ENCODE results near the gene MRPS7. TPM values are rescaled to one million over a fixed set of nuclear protein-coding genes. Genes with fewer than 3 reads are reported as not detected.

MRPS7 gene
- total and polyA plus RNA-seq, 9 of the 15 experiments (the other 6 are each of a cell fraction or from before 2014, with no cell fraction given): 107 to 244 (median 132) TPM

DNA sequence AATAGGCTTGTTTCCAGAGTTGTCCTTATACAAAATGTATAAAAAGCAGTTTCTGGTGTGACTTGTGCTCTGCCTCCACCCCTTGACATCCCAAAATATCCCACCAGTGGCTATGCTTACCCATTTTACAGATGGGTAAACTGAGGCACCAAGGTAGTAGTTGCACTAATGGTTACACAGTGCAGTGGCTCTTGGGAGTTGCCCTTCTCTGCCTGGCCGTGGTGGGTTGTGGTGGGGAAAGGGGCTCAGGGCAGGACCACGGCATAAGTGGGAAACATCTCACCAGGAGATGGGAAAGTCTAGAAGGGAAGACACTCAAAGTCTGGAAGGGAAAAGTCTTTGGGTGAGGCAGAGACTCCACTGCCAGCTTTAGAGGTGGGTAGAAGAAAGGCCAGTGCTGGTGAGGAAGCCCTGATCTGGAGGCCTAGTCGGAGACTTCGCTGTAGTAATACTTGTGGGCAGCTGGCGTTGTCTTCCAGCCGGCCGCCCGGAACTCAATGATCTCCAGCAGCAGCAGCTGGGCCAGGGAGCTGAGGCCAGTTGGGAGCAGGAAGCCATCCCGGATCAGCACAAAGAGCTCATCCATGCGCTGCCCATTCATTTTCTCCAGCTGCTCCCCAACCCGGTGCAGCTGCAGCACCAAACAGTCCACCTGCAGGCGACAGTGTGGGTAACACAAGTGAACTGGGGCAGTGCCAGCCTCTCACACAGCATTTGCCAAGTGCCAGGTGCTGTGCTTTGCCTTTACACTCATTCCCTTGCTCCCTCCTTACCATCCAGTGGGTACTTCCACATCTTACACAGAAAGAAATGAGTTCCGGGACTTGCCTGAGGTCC lies 4.9 kb downstream of the MRPS7 start:
- no peak for FAIRE-seq
- no peak overlapping the region for H3K4me3 ChIP-seq
- H3K27me3 ChIP-seq (ENCODE audit: control insufficient read depth in 2 of 2, insufficient read depth in 2 of 2, low read length in 2 of 2): no peaks in the 10 kb centered on the region
- POLR2A ChIA-PET: interaction anchor here (0.6 to 3.2 kb wide), 10 partner anchors 8 to 273 kb away, joined by 3 to 23 read pairs (median 4); partner anchors contain the start of genes GRB2 and SLC25A19
- H3K79me2 ChIP-seq (ENCODE audit: control insufficient read depth, insufficient read depth, low read length): peaks cover 38% of the 10 kb centered on the region
- peaks cover 23 to 44% of the 10 kb centered on the region in 2 experiments; a peak in 4 of 5 replicates for H3K4me1 ChIP-seq (replicated peaks in 1 of 2; ENCODE audit: control insufficient read depth in 2 of 2, insufficient read depth in 2 of 2, low read length in 2 of 2)
- in situ Hi-C loops (cut with MboI) (loop anchor here (10.0 kb wide), 1 partner anchor 148 kb away; no protein-coding TSS in a partner anchor), intact Hi-C loops (cut with micrococcal nuclease) (no loop called here)
- no peaks in the 10 kb centered on the region for H3K9me1 ChIP-seq (ENCODE audit: control insufficient read depth, insufficient read depth, low read length)
- no TSS peak for BruUV-seq (replicated peaks)
- ATAC-seq: no peak
- no peaks in the 10 kb centered on the region for H3K9me3 ChIP-seq (replicated peaks; ENCODE audit: control insufficient read depth, insufficient read depth, low read depth, low read length)
- CTCF ChIA-PET (ENCODE audit: low intra/inter-chr PET ratio): interaction anchor here (0.8 kb wide), 1 partner anchor 147 kb away, joined by 3 read pairs; no protein-coding TSS in a partner anchor
- no peak for DNase-seq (ENCODE audit: extremely low read depth in 1 of 4, low spot score in 3 of 4)
- H4K20me1 ChIP-seq (replicated peaks; ENCODE audit: control insufficient read depth, insufficient read depth, low read length): no peaks in the 10 kb centered on the region
- H3K27ac ChIP-seq (ENCODE audit: extremely low read depth, low read depth, low read length): no peak overlapping the region
- no peak overlapping the region for H3K4me2 ChIP-seq (ENCODE audit: insufficient read depth, low read length)
- peak overlapping the region in 1 of 2 experiments; percentile 32; a peak in 2 of 4 replicates for H3K9ac ChIP-seq (ENCODE audit: insufficient read depth in 1 of 2, low read depth in 2 of 2, low read length in 2 of 2)
- WGBS (ENCODE audit: insufficient coverage, low coverage, missing lambda C conversion rate): 95% methylated on average over 13 of the region's 13 CpGs
- no peak overlapping the region for H2AFZ ChIP-seq (ENCODE audit: low read depth, low read length)
- peaks cover 46% of the 10 kb centered on the region; the same call in 2 of the 3 replicates for H3K36me3 ChIP-seq (ENCODE audit: control insufficient read depth, insufficient read depth, low read length)
- TF ChIP-seq DPF2 (IDR thresholded peaks at IDR 0.05) (no peak), HDAC2 (IDR thresholded peaks at IDR 0.05) (peak; percentile 50; the same call in 1 of the 2 replicates), FOXJ2 (tag; IDR thresholded peaks at IDR 0.05) (no peak), ZNF707 (CRISPR knock-in tag; conservative IDR thresholded peaks at IDR 0.05) (no peak), POLR2A (conservative IDR thresholded peaks at IDR 0.05) (peak; percentile 14; the same call in 1 of the 2 replicates), ASH1L (IDR thresholded peaks at IDR 0.05; ENCODE audit: borderline replicate concordance, low read depth, partially characterized antibody) (no peak), NFYB (IDR thresholded peaks at IDR 0.05; ENCODE audit: extremely low read depth, insufficient read length) (no peak), RBM25 (IDR thresholded peaks at IDR 0.05; ENCODE audit: low read depth, low read length, severe bottlenecking) (peak; percentile 90), ADNP (tag; IDR thresholded peaks at IDR 0.05) (peak; percentile 93), SMARCA5 (IDR thresholded peaks at IDR 0.05) (peak; percentile 78), MAZ (CRISPR knock-in tag; conservative IDR thresholded peaks at IDR 0.05 in 1 of 2, IDR thresholded peaks at IDR 0.05 in 1 of 2) (no peak), ZC3H11A (IDR thresholded peaks at IDR 0.05; ENCODE audit: low read depth, low read length) (no peak), ZFP36 (IDR thresholded peaks at IDR 0.05; ENCODE audit: low read depth, low read length, partially characterized antibody) (no peak)
- TF ChIP-seq, protein P1, sequence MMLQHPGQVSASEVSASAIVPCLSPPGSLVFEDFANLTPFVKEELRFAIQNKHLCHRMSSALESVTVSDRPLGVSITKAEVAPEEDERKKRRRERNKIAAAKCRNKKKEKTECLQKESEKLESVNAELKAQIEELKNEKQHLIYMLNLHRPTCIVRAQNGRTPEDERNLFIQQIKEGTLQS (IDR thresholded peaks at IDR 0.05): no peak
- TF ChIP-seq, protein P1 (CRISPR knock-in tag; conservative IDR thresholded peaks at IDR 0.05): no peak
- TF ChIP-seq, protein P2, sequence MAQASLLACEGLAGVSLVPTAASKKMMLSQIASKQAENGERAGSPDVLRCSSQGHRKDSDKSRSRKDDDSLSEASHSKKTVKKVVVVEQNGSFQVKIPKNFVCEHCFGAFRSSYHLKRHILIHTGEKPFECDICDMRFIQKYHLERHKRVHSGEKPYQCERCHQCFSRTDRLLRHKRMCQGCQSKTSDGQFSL (CRISPR knock-in tag; IDR thresholded peaks at IDR 0.05): no peak
- TF ChIP-seq, protein P2 (tag; IDR thresholded peaks at IDR 0.05): no peak
- TF ChIP-seq, protein P3, sequence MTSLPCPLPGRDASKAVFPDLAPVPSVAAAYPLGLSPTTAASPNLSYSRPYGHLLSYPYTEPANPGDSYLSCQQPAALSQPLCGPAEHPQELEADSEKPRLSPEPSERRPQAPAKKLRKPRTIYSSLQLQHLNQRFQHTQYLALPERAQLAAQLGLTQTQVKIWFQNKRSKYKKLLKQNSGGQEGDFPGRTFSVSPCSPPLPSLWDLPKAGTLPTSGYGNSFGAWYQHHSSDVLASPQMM (CRISPR knock-in tag; IDR thresholded peaks at IDR 0.05): no peak
- TF ChIP-seq, protein P4, sequence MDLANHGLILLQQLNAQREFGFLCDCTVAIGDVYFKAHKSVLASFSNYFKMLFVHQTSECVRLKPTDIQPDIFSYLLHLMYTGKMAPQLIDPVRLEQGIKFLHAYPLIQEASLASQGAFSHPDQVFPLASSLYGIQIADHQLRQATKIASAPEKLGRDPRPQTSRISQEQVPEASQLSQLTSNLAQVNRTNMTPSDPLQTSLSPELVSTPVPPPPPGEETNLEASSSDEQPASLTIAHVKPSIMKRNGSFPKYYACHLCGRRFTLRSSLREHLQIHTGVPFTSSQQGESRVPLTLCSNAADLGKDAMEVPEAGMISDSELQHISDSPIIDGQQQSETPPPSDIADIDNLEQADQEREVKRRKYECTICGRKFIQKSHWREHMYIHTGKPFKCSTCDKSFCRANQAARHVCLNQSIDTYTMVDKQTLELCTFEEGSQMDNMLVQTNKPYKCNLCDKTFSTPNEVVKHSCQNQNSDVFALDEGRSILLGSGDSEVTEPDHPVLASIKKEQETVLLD (IDR thresholded peaks at IDR 0.05): no peak

Measured in K562 (cell line).